ENCODE data around the gene HMCN1.

DNA sequence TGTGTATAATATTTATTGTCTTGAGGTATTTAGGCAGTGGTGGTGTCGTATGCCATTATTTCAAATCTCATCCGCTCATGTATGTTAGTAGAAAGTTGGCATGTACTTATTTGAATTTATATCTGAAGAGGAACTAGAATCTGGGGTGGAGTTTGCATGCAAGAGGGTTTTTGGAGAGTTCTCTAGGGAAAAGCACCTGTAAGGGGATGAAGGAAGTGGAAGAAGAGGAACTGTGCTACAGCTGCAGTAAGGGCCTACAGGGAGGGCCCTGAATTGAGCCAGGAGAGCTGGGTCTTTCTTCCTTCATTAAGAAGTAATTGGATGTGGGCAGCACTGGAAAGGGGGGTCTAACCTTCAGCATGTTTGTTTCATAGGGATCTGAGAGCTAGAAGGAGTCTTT lies 197.2 kb downstream of the HMCN1 start:
- TF ChIP-seq, protein P1, sequence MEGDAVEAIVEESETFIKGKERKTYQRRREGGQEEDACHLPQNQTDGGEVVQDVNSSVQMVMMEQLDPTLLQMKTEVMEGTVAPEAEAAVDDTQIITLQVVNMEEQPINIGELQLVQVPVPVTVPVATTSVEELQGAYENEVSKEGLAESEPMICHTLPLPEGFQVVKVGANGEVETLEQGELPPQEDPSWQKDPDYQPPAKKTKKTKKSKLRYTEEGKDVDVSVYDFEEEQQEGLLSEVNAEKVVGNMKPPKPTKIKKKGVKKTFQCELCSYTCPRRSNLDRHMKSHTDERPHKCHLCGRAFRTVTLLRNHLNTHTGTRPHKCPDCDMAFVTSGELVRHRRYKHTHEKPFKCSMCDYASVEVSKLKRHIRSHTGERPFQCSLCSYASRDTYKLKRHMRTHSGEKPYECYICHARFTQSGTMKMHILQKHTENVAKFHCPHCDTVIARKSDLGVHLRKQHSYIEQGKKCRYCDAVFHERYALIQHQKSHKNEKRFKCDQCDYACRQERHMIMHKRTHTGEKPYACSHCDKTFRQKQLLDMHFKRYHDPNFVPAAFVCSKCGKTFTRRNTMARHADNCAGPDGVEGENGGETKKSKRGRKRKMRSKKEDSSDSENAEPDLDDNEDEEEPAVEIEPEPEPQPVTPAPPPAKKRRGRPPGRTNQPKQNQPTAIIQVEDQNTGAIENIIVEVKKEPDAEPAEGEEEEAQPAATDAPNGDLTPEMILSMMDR (conservative IDR thresholded peaks at IDR 0.05), result no peak
- no peak for TF ChIP-seq ZFX (IDR thresholded peaks at IDR 0.05)

All from C4-2B (cell line).